OCI-LY7 (cell line): ENCODE data around the gene SAPCD1. TPM values are rescaled to one million over a fixed set of nuclear protein-coding genes. Genes with fewer than 3 reads are reported as not detected.

ENCODE experiments used
- BruUV-seq: library from RNA; stranded (reverse); fragments of 400-500 nt; replicated peaks from 2 replicates; lab custom pipeline; 2021; lab: Mats Ljungman, UMichigan
- CTCF ChIA-PET: fragments of 300-600 bp; sonication (Branson Sonifier 250); formaldehyde crosslinking; loops from one replicate; lab custom pipeline; 2022; ENCODE audit warnings: antibody characterized with exemption; ENCODE audit not compliant: unreplicated experiment; lab: Charles Lee
- POLR2A ChIA-PET: fragments of 300-600 bp; sonication (Branson Sonifier 250); formaldehyde crosslinking; loops from one replicate; lab custom pipeline; 2022; ENCODE audit warnings: antibody characterized with exemption; lab: Charles Lee
- DNase-seq: peaks from one replicate; pipeline ENCODE4 v3.0.0-alpha.2; 2015; ENCODE audit warnings: low spot score
- H2AFZ ChIP-seq: fragments of 200-600 bp; sonication (generic), shearing (Covaris generic); 2 replicates; pipeline ENCODE4 v1.6.1; 2014; ENCODE audit warnings: mild to moderate bottlenecking, antibody characterized with exemption, low read length, moderate library complexity
- H3K27ac ChIP-seq: fragments of 200-600 bp; sonication (generic); 2 replicates; pipeline ENCODE4 v1.5.1; 2014; ENCODE audit warnings: mixed run types, low read depth, mild to moderate bottlenecking, moderate library complexity, low read length, inconsistent platforms; ENCODE audit not compliant: poor library complexity, severe bottlenecking
- H3K36me3 ChIP-seq: fragments of 200-600 bp; sonication (generic); 2 replicates; pipeline ENCODE4 v1.6.1; 2014; ENCODE audit warnings: mild to moderate bottlenecking, antibody characterized with exemption, low read length, moderate library complexity, mixed read lengths; ENCODE audit not compliant: insufficient read depth
- H3K4me1 ChIP-seq: fragments of 200-600 bp; sonication (generic); 2 replicates; pipeline ENCODE4 v1.5.1; 2014; ENCODE audit warnings: mild to moderate bottlenecking, low read length; ENCODE audit not compliant: insufficient read depth, poor library complexity, severe bottlenecking
- H3K4me2 ChIP-seq: fragments of 200-600 bp; sonication (generic); 2 replicates; pipeline ENCODE4 v1.6.1; 2014; ENCODE audit warnings: mild to moderate bottlenecking, low read length
- H3K4me3 ChIP-seq: fragments of 200-600 bp; sonication (generic); 2 replicates; pipeline ENCODE4 v1.5.1; 2014; ENCODE audit warnings: mild to moderate bottlenecking, low read depth, low read length; ENCODE audit not compliant: poor library complexity, severe bottlenecking
- H3K79me2 ChIP-seq: fragments of 200-600 bp; sonication (generic); 2 replicates; pipeline ENCODE4 v1.6.1; 2016; ENCODE audit warnings: low read depth, mild to moderate bottlenecking, low read length, moderate library complexity, mixed read lengths; ENCODE audit not compliant: insufficient read depth
- H3K9me2 ChIP-seq: fragments of 200-600 bp; sonication (generic); 2 replicates; pipeline ENCODE4 v1.6.1; 2016; ENCODE audit warnings: mild to moderate bottlenecking, low read length, mixed read lengths; ENCODE audit not compliant: insufficient read depth
- H3K9me3 ChIP-seq: fragments of 200-600 bp; sonication (generic); 2 replicates; pipeline ENCODE4 v1.6.1; 2014; ENCODE audit warnings: mild to moderate bottlenecking, mixed run types, low read length, mixed read lengths
- H4K20me1 ChIP-seq: fragments of 200-600 bp; sonication (generic); 2 replicates; pipeline ENCODE4 v1.6.1; 2014; ENCODE audit warnings: mild to moderate bottlenecking, antibody characterized with exemption, low read length, moderate library complexity, mixed read lengths; ENCODE audit not compliant: insufficient read depth
- CTCF ChIP-seq: fragments of 200-600 bp; sonication (generic); conservative IDR thresholded peaks from 2 replicates; pipeline ENCODE4 v1.5.1; 2014; ENCODE audit warnings: mild to moderate bottlenecking, antibody characterized with exemption, low read length, moderate library complexity, mixed read lengths
- EZH2phosphoT487 ChIP-seq: fragments of 200-600 bp; sonication (generic); IDR thresholded peaks from 2 replicates; pipeline ENCODE4 v1.6.1; 2018; ENCODE audit warnings: low read depth, borderline replicate concordance, mild to moderate bottlenecking, mixed run types, antibody characterized with exemption, low read length, moderate library complexity, mixed read lengths
- intact Hi-C: fragments of 100-400 bp; cut with micrococcal nuclease; formaldehyde crosslinking; loops from one replicate; pipeline ENCODE4 v1.10.0; 2022; ENCODE audit not compliant: unreplicated experiment
- total RNA-seq, 2 experiments: library from RNA; depleted of rRNA in 1 of 2; stranded (reverse); fragments of >200 nt in 1 of 2; shearing (Covaris generic) in 1 of 2; gene quantifications; 2 replicates each; pipeline ENCODE4 v1.2.3, GENCODE V29; 2014 to 2022

The SAPCD1 gene
- total RNA-seq, 2 experiments from 2014 or later = 31.3 to 53.5 TPM

GRCh38 chr6:31776989-31777666 is 14.7 kb downstream of the SAPCD1 start, which contains the start of gene VWA7:
VWA7 (minus strand) TSS chr6:31777328; CDS start chr6:31776779, 549 bp downstream.
- no peak within 1 kb of the TSS for H3K4me2 ChIP-seq
- H4K20me1 ChIP-seq = no peaks in the 10 kb centered on the region; the same call in 1 of the 2 replicates
- H3K36me3 ChIP-seq = peaks cover 46% of the 10 kb centered on the region
- H2AFZ ChIP-seq = no peak within 1 kb of the TSS
- no peaks in the 10 kb centered on the region for H3K9me2 ChIP-seq
- no peak within 1 kb of the TSS for H3K27ac ChIP-seq
- intact Hi-C loops = no loop called here
- H3K4me1 ChIP-seq = no peaks in the 10 kb centered on the region
- no peak for DNase-seq
- no TSS peak for BruUV-seq
- H3K79me2 ChIP-seq = no peaks in the 10 kb centered on the region
- no peaks in the 10 kb centered on the region for H3K9me3 ChIP-seq
- ChIA-PET CTCF (no interaction called here), POLR2A (no interaction called here)
- TF ChIP-seq CTCF = no peak
- TF ChIP-seq EZH2phosphoT487 = no peak
- H3K4me3 ChIP-seq = no peak within 1 kb of the TSS

- no peaks in the 10 kb centered on the region; the same call in 1 of the 2 replicates for H4K20me1 ChIP-seq
- no TSS peak for BruUV-seq
- H3K4me2 ChIP-seq = no peak overlapping the region
- no peak for TF ChIP-seq CTCF
- no peak for TF ChIP-seq EZH2phosphoT487
- intact Hi-C loops = no loop called here
- no peak overlapping the region for H3K4me3 ChIP-seq
- no peak overlapping the region for H2AFZ ChIP-seq
- no peak for DNase-seq
- no peaks in the 10 kb centered on the region for H3K9me3 ChIP-seq
- H3K79me2 ChIP-seq = no peaks in the 10 kb centered on the region
- CTCF ChIA-PET = no interaction called here
- POLR2A ChIA-PET = no interaction called here
- no peak overlapping the region for H3K27ac ChIP-seq
- H3K36me3 ChIP-seq = peaks cover 51% of the 10 kb centered on the region
- H3K4me1 ChIP-seq = no peaks in the 10 kb centered on the region
- H3K9me2 ChIP-seq = no peaks in the 10 kb centered on the region
These were observed 15.2 kb downstream of the SAPCD1 start for GRCh38 chr6:31777667-31778050.

GRCh38 chr6:31778193-31778592 is 15.7 kb downstream of the SAPCD1 start:
- H4K20me1 ChIP-seq = no peaks in the 10 kb centered on the region; the same call in 1 of the 2 replicates
- intact Hi-C loops = no loop called here
- no peaks in the 10 kb centered on the region for H3K9me3 ChIP-seq
- H2AFZ ChIP-seq = no peak overlapping the region
- POLR2A ChIA-PET = no interaction called here
- DNase-seq = no peak
- H3K4me3 ChIP-seq = no peak overlapping the region
- H3K4me1 ChIP-seq = no peaks in the 10 kb centered on the region
- H3K36me3 ChIP-seq = peaks cover 56% of the 10 kb centered on the region
- no peaks in the 10 kb centered on the region for H3K9me2 ChIP-seq
- no peak overlapping the region for H3K27ac ChIP-seq
- CTCF ChIA-PET = no interaction called here
- no peak overlapping the region for H3K4me2 ChIP-seq
- H3K79me2 ChIP-seq = no peaks in the 10 kb centered on the region
- BruUV-seq = TSS peak; percentile 59
- TF ChIP-seq CTCF (no peak), EZH2phosphoT487 (no peak)
